GM13976 (cell line): ENCODE results near the gene SLC35D2.

Experiments
- DNase-seq: peaks from one replicate; pipeline ENCODE4 v3.0.0; 2012; ENCODE audit warnings: low spot score
- CTCF ChIP-seq: IDR thresholded peaks from 2 replicates; pipeline ENCODE4 v1.5.1; 2012; ENCODE audit warnings: borderline replicate concordance, mild to moderate bottlenecking; ENCODE audit not compliant: insufficient read depth; ENCODE audit errors: extremely low read depth, missing control alignments, control extremely low read depth
- in situ Hi-C: fragments of 300-500 bp; cut with MboI; formaldehyde crosslinking; loops from one replicate; pipeline ENCODE4 v1.12.0; 2022; ENCODE audit warnings: low sequenced_read_pairs, mixed read lengths, inconsistent platforms; ENCODE audit not compliant: unreplicated experiment

The SLC35D2 gene

GRCh38 chr9:96350866-96351265, 32.6 kb downstream of the SLC35D2 start:
- no peak for DNase-seq
- in situ Hi-C loops: no loop called here
- no peak for TF ChIP-seq CTCF

- in situ Hi-C loops: no loop called here
- no peak for DNase-seq
These were observed 35.2 kb downstream of the SLC35D2 start for GRCh38 chr9:96348261-96348660.

GRCh38 chr9:96345551-96345950, 38.0 kb downstream of the SLC35D2 start:
- in situ Hi-C loops: no loop called here
- no peak for DNase-seq
- TF ChIP-seq CTCF: no peak

More at GRCh38 chr9:96348261-96348660, 35.2 kb downstream of the SLC35D2 start:
- TF ChIP-seq CTCF: no peak

GRCh38 chr9:96344458-96345180, 38.9 kb downstream of the SLC35D2 start:
- in situ Hi-C loops: no loop called here
- no peak for DNase-seq
- no peak for TF ChIP-seq CTCF

GRCh38 chr9:96343515-96344360, 39.8 kb downstream of the SLC35D2 start:
- no peak for TF ChIP-seq CTCF
- in situ Hi-C loops: no loop called here
- DNase-seq: no peak

GRCh38 chr9:96342571-96343245, 40.8 kb downstream of the SLC35D2 start:
- in situ Hi-C loops: no loop called here
- DNase-seq: no peak
- TF ChIP-seq CTCF: no peak
